Skeletal muscle cell (primary cell): ENCODE measurements around the gene NCF1.
A peak's percentile ranks its signal among the peaks of the same experiment; 100 is the strongest.
"Not testable (repeated sequence)": the region's sequence is repeated elsewhere in the genome, so short reads cannot be mapped to it uniquely, and the experiment has no call there.

Source experiments
- DNase-seq: peaks from one replicate; pipeline ENCODE4 v3.0.0-alpha.2; 2010; ENCODE audit warnings: low read depth
- H3K4me3 ChIP-seq: 2 replicates; pipeline ENCODE4 v1.5.1; 2011; ENCODE audit warnings: low read depth, mild to moderate bottlenecking, control low read depth, low read length, moderate library complexity

The NCF1 gene

DNA sequence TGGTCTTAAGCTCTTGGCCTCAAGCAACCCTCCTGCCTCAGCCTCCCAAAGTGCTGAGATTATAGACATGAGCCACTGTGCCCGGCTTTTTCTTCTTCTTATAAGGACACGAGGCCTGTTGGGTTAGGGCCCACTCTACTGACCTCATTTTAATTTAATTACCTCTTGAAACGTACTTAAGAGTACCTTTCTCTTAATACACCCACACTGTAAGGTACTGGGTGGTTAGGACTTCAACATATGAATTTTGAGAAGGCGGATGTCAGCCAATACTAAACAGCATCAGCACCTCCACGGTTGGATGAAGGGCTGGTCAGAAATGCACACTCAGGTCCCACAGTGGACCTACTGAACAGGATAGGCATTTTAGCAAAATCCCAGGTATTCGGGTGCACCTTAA, 7.9 kb downstream of the NCF1 start:
- DNase-seq, H3K4me3 ChIP-seq: not testable (repeated sequence)

DNA sequence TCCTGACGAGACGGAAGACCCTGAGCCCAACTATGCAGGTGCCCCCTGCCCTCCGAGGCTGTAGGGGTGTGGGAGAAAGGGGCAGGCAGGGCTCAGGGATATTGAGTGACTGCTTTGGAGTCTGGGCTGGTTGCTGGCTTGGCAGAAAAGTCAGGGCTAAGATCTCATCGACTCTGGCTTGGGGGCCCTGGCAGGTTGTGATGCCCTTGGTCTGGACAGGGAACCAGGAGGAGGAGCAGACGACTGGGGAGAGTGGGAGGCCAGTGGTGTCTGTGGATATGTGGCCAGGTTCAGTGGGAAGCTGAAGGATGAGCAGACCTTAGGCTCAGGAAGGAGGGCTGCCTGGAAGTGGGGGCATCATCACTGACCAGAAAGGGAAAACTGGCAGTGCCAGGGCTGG, 9.8 kb downstream of the NCF1 start:
- not testable (repeated sequence) for H3K4me3 ChIP-seq, DNase-seq

DNA sequence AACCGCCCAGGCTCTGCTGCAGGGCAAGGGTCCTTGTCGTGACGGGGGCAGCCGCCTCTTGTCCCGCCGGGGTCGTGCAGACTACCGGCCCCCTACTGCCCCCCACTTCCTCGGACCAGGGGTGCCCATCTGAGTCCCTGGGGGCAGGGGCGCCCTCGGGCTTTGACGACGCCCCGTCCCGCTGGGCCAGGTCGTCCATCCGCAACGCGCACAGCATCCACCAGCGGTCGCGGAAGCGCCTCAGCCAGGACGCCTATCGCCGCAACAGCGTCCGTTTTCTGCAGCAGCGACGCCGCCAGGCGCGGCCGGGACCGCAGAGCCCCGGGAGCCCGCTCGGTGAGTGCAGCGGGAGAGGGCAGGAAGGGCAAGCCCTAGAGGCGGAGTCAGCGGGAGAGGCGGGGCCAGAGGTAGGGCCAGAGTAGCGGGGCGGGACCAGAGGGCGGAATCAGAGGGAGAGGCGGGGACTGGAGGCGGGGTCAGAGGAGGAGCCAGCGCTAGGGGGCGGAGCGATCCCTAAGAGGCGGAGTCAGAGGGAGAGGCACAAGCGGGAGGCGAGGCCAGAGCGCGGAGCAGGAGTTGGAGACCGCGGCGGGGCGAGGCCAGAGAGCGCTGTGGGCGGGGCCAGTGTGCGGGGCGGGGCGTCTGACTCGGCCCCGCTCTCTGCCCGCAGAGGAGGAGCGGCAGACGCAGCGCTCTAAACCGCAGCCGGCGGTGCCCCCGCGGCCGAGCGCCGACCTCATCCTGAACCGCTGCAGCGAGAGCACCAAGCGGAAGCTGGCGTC, 14.7 kb downstream of the NCF1 start:
- peak overlapping the region; percentile 32 for H3K4me3 ChIP-seq
- DNase-seq: not testable (repeated sequence)

DNA sequence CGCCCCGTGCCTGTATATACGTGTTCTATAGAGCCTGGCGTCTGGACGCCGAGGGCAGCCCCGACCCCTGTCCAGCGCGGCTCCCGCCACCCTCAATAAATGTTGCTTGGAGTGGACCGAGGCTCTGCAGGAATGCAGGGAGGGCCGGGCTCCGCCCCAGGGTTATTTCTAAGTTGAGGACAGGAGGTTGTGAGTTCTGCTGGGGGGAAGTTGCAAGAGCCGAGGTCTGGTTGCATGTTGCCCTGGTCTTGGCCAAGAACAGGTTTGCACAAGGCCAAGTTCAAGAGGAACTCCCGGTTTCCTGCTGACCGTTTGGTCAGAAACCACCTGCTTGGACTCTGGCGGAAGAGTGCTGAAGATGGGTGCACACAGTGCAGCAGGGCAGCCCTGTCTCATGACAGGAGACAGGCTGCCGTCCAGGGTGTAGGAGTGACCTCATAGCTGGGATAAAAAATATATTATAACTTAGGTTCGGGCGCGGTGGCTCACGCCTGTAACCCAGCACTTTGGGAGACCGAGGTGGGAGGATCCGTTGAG, 15.5 kb downstream of the NCF1 start:
- not testable (repeated sequence) for DNase-seq, H3K4me3 ChIP-seq

DNA sequence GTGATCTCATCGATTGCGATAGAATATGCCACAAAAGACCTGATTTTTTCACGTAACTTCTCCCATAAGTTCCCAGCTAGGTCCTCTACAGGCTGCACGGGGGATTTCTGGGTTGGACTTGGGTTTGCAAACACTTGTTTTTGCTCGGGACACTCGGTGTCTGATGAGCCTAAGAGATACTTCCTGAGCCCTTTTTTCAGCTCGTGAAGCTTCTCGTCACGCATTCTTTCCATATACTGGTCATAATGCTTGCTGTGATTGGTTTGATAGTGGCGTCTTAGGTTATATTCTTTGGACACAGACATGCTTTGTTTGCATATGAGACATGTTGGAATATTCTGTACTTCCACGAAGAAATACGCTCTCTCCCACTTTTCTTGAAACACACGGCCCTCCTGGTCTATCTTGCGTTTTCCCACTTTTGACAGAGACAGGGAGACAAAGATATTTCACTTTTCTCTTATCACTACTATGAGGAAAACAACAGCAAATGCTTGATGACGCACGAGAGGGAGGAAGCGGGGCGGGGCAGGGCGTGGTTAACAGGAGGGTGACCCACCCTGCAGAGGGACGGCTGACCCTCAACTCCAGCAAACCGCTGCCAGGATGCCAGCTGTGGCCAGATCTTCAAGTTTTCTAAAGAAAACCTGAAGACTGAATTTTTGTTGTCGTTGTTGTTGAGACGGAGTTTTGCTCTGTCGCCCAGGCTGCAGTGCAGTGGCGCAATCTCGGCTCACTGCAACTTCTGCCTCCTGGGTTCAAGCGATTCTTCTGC, 24.2 kb downstream of the NCF1 start:
- DNase-seq, H3K4me3 ChIP-seq: not testable (repeated sequence)

DNA sequence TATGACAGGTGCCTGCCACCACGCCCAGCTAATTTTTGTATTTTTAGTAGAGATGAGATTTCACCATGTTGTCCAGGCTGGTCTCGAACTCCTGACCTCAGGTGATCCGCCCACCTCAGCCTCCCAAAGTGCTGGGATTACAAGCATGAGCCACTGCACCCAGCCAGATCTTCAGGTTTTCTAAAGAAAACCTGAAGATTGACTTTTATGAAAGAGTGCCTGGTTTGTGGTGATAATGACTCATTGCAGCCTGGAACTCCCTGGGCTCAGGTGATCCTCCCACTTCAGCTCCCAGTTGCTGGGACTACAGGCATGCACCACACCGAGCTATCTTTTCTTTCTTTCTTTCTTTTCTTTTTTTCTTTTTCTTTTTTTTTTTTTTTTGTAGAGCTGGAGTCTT, 24.8 kb downstream of the NCF1 start:
- H3K4me3 ChIP-seq, DNase-seq: not testable (repeated sequence)

DNA sequence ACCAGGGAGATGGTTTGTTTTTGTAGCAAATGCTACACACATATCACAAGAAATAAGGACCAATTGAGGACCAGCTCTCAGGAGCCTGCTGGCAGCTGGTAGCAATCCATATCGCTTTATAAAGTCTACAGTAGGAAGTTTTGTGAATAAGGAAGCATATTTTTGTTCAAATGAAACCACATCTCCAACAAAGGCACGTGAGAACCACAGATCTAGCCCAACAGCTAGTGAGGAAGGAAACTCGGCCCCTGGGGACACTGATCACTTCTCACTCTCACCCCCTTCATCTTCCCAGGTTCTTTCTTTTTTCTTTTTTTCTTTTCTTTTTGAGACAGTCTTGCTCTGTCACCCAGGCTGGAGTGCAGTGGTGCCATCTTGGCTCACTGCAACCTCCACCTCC, 42.1 kb downstream of the NCF1 start:
- not testable (repeated sequence) for H3K4me3 ChIP-seq, DNase-seq

DNA sequence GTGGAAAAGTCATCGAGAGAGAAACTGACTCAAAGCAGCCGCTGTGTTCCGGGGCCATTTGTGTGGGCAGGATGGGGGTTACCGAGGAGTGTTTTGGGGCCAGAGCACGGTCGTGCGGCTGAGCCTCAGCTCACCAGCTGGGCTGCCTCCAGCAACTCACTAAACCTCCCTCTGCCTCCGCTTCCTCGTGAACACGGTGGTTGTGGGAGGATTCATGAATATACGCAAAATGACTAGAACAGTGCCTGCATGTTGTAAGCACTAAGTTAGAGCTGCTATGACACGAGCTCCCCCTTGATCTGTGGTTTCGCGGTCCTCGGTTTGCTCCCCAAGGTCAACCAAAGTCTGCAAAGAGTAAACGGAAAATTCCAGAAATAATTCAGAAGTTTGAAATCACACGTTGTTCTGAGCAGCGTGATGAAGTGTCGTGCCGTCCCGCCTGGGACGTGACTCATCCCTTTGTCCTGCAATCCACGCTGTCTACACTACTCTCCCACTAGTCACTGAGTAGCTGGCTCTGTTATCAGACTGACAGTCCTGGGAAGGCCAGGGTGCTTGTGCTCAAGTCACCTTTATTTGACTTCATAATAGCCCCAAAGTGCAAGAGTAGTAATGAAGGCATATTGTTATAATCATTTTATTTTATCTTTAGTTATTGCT, 46.5 kb downstream of the NCF1 start:
- not testable (repeated sequence) for H3K4me3 ChIP-seq, DNase-seq

DNA sequence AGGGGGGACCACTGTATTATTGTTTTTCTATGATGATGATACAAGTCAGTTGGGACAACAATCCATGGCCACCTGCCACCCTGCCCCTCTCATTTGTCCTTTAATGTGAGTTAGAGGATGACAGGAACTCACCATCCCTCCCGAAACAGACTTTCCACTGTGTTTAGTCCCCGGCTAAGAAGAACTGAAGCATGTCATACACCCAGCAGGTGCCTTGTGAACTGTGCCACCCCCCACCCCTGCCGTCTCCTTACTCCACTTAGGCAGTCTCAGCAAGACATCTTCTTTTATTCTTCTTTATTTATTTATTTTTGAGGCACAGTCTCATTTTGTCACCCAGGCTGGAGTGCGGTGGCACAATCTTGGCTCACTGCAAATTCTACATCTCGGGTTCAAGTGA, 47.4 kb downstream of the NCF1 start:
- H3K4me3 ChIP-seq, DNase-seq: not testable (repeated sequence)

DNA sequence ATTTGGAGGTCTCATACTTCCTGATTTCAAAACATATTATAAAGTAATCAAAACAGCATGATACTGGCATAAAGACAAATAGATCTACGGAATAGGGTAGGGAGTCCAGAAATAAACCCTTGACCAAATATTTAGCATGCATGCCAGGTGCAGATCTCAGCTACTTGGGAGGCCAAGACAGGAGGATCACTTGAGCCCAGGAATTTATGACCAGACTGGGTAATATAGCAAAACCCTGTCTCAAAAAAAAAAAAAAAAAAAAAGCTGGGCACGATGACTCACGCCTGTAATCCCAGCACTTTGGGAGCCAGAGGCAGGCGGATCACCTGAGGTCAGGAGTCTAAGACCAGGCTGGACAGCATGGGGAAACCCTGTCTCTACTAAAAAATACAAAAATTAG, 56.1 kb downstream of the NCF1 start:
- not testable (repeated sequence) for DNase-seq, H3K4me3 ChIP-seq

DNA sequence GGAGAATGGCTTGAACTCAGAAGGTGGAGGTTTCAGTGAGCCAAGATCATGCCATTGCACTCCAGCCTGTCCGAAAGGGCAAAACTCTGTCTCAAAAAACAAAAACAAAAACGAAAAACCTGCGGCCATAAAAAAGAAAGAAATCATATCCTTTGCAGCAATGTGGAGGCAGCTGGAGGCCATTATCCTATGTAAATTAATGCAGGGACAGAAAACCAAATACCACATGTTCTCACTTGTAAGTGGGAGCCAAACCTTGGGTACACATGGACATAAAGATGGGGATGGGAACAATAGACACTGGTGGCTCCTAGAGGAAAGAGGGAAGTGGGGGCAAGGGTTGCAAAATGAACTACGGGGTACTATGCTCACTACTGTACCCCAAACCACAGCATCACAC, 56.6 kb downstream of the NCF1 start:
- not testable (repeated sequence) for H3K4me3 ChIP-seq, DNase-seq
